IPS DF 19.7 (cell line): Measurements from ENCODE around the gene CPVL.
A peak's percentile ranks its signal among the peaks of the same experiment; 100 is the strongest.

Experiments
- DNase-seq: peaks from one replicate; pipeline ENCODE4 v3.0.0-alpha.2; 2013; ENCODE audit warnings: low read depth, low spot score

CPVL gene

GRCh38 chr7:29003703-29004102, 142.6 kb downstream of the CPVL start:
- no peak for DNase-seq

- no peak for DNase-seq
These were observed 145.6 kb downstream of the CPVL start for GRCh38 chr7:29000717-29001076.

DNA sequence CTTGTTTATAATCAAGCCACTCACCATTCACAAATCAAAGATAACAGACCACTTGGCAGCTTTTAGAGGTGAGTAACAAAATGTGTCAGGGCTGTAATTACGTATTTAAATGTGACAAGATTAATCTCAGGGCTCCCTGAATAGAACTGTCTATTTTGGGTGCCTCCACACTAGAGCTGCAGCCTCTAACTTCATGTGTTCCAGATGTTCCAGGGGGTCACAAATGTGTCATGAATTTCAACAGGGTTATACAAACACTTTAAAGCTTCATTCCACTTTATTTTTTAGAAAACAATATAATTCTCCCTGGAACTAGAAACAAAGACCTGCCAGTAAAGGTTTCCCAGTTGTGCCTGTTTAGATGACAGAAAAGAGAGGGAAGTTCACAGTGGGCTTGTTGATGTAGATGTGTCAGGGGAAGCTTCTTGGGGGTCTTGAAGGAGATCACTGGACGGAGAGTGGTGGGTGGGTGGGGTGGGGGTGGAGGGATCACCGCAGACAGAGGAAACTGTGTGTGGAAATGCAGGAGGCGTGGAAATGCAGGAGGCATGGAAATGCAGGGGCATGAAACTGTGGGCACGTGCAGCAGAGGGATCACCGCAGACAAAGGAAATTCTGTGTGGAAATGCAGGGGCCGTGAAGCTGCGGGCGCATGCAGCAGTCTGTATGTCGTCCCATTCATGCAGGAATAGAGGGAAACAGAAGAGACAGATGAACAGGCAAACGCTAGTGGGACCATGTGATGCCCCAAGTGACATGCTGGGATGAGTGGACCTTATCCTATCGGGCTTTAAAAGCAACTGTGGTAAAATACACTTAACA, 146.2 kb downstream of the CPVL start:
- no peak for DNase-seq

- DNase-seq: no peak
These were observed 146.9 kb downstream of the CPVL start for GRCh38 chr7:28999427-28999826.

GRCh38 chr7:28998105-28998504, 148.2 kb downstream of the CPVL start:
- no peak for DNase-seq

- DNase-seq: no peak
These were observed 149.5 kb downstream of the CPVL start for GRCh38 chr7:28996836-28997235.

DNA sequence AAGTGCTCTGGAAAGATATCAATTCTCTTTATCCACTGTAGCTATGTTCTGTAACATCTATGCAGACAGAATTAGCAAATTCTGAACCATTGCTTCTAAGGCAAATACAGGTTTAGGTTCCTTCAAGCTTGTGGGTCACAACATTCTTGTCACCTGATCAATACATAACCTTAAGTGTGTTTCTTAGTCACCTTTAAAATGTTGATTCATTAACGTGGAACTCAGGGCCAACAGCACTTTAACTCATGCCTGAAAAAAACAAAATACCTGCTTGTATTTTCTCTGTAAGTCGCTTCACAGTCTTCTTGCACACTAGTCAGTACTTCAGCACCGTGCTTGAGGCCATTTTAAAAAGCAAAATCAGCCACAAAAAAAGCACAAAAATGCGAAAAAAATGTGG, 153.0 kb downstream of the CPVL start:
- no peak for DNase-seq

DNA sequence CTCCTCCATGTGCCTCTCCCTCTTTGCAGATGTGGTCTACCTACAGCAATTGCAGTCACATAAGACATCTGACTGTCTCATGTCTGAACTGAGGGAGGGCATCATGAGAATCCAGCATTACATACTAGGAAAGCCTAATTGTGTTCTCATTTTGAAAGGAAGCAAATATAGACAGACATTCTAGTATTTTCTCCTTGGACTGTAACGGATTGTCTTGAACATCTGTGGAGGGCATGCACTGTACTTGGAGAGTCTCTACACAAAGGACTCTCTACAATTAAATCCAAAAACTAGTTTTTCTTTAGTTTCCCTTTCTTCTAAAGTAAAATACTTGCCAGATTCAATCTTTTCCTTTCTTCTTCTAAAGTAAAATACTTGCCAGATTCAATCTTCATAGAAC, 153.5 kb downstream of the CPVL start:
- DNase-seq: no peak

DNA sequence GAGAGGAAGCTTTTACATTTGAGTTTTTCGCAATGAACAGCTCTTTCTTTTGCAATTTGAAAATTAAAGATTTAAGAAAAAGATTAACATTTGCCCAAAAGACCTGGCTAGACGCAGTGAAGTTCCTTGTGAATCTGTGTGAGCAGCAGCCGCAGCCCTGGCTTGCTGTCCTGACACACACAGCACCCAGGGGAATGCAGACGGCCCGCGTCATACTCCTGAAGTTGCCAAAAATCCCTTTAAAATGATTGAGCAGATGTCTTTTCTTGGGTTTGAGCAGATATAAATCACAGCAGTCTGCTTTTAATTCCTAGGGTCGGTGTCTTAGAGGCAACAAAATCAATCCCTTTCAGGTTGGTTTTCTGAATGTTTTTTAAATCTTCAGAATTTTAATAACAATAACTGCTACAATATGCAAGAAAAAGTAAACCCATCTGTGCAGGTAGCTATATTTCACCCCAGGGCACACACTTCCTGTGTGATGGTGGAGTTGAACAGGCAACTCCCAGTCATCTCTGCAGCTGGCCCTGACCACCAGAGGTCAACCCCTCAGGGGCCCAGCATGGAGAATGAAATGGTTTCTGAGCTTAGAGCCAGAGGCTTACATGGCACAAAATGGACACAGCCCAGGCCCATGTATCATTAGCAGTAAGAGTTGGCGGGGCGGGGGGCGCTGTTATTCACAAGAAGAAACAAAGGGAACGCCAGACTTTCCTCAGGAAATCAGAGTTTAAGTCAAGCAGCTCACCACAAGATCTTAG, 156.0 kb downstream of the CPVL start:
- DNase-seq: no peak

DNA sequence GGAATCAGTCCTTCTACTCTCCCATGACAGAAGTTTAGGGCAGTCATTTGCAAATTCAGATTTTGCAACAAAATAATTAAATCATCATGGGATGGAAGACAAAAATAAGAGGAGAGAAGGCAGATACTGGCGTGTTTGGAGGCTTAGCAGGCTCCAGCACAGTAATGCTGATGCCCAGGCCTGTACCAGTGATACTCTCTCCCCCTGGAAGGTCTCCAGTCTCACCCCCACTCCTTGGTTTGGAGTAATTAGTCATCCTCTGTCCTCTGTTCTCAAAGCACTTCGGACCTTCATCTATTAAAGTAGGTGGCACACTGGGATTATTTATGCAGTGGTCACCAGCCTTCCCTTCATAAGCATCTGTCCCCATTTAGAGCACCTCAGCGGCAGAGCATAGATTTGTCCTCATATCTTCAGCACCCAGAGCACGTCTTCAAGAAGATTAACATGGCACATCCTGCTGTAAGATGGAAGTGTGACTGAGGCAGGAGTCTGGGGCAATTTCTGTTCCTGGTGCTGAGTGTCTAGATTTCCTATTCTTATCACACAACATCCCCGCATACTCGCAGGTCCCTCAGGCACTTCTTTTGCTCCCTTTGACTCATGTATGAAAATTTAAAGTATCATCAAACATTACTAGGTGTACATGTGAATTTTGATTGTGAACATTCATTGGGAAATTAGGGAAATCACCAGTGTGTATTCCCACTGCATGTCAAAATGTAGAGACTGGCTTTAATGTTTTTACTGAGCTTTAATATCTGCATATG, 156.9 kb downstream of the CPVL start:
- no peak for DNase-seq

- DNase-seq: no peak
These were observed 157.5 kb downstream of the CPVL start for GRCh38 chr7:28988810-28989209.

- DNase-seq: no peak
These were observed 158.2 kb downstream of the CPVL start for GRCh38 chr7:28988091-28988490.

DNA sequence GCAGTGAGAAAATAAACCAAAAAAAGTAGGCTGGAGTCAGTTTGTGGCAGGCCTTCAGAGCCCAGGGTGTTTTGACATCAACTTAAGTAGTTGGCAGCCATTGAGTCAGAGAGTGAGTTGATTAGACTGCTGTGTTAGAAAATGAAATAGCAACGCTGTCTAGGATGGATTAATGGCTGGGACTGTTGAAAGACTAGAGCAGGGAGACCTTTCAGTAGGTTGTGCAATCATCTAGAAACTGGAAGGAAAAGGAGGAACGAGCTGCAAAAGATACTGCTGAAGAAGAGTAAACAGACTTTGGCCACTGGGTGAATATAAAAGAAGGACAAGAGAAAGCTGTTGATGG, 159.6 kb downstream of the CPVL start:
- DNase-seq: no peak

DNA sequence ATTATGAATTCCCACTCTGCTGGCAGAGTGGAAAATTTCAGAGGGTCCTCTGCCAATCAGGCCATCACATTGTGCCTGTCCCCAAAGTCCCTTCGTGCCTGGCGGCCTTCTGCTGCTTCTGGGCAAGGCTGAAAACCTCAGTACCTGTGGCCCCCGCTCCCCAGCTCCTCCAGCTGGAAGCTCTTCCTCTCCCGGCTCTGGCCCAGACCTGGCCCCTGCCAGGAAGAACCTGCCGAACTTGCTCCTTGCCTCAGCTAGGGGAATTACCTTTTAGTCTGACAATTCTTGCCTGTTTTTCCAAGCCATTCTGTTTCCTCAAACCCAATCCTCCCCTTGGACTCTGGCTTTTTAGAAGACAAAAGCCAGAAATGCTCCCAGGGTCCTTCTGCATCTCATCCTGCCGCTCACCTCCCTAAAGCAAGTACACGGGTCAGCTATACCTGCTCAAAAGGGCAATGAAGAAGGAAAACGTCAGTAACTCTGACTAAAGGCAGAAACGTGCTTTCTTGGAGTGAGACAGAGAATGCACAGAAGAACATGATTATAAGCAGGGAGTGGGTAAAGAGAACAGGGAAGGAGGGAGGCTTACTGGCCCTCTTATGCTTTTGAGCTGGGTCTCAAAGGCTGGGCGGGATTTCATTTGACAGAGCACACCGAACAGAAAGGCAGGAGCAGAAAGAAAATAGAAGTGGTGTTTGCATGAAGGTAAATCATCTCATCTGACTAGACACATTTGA, 160.1 kb downstream of the CPVL start:
- no peak for DNase-seq

DNA sequence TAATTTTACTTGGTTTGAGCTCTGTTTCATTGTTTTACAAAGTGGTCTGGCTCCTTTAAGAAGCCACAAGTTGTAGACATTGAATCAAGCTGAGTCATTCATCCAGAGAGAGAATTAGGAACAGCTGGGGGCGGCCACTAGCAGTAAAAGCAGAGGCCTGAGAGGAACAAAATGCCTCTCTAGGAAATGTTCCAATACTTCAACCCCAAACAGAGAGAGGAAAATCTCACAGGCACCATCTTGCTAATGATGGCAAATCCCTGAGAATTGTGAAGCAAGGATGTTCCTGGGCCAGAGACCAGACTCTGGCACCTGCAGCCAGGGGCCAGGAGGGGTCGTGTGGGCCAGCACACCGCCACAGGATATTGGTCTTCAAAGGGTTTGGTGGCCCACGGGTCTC, 161.7 kb downstream of the CPVL start:
- DNase-seq: peak; percentile 25

- DNase-seq: no peak
These were observed 162.1 kb downstream of the CPVL start for GRCh38 chr7:28984217-28984616.

GRCh38 chr7:28983396-28984190, 162.7 kb downstream of the CPVL start:
- no peak for DNase-seq

DNA sequence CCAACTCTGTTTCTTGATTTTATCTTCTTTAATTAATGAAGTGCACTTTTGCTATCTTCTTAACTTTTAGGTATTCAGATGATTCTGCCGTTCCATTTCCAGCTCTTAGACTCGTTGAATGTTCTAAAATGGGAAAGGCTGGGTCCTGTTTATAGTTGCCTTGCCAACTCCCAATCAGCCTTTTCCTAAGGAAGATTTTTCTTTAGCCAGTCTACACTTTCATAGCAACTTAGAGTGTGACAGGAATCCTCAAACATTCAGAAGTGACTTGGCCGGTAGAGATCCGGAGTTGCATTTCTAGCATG, 165.2 kb downstream of the CPVL start:
- no peak for DNase-seq

GRCh38 chr7:28980451-28981160, 165.7 kb downstream of the CPVL start:
- no peak for DNase-seq

DNA sequence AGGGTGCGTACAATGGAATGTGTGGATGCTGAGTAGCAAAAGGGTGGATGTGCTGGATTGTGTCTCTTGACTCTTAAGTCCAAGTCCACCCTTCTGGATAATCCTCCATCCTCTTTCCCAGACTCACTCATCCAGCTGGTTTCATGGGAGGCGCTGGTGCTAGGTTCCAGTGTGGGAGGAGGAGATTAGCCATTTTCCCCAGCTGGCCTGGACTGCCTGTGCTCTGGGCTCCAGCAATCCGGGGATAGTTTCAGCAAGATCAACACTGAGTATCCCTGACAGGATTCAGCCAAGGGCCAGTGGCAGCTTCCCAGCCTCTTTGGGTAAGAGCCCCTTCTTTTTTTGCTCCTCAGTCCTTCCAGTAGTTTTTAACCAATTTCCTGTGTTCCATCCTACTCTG, 166.6 kb downstream of the CPVL start:
- DNase-seq: no peak

DNA sequence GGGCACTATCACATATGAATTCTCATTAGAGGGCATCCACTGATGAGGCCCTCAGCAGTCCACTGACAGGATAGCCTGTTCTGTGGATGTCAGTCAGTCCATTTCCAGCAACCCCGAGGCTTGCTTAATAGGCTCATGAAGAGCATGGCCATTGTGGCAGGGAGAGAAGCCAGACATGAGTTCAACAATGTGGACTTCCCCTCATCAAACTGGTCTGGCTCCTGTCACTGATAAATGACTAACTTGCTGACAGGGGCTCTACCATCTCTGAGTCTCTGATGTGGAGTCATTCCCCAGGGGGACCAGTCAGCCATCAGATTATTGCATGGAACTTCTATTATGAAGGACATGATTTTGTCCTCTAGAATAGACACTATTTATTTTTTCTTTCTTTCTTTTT, 168.5 kb downstream of the CPVL start:
- no peak for DNase-seq
